Osteoblast (primary cell): Measurements from ENCODE around the gene HK1. TPM values are rescaled to one million over a fixed set of nuclear protein-coding genes. Genes with fewer than 3 reads are reported as not detected.

ENCODE experiments used
- DNase-seq: peaks from one replicate; pipeline ENCODE4 v3.0.0; 2011; ENCODE audit warnings: low spot score, mixed read lengths; ENCODE audit not compliant: insufficient read length; ENCODE audit errors: missing footprints
- H2AFZ ChIP-seq: 2 replicates; pipeline ENCODE4 v1.6.0; 2011; ENCODE audit warnings: mild to moderate bottlenecking, low read length
- H3K27ac ChIP-seq: 2 replicates; pipeline ENCODE4 v1.5.1; 2011; ENCODE audit warnings: mild to moderate bottlenecking, low read depth, low read length, moderate library complexity
- H3K27me3 ChIP-seq: 2 replicates; pipeline ENCODE4 v1.6.0; 2012; ENCODE audit warnings: mild to moderate bottlenecking, control low read depth, inconsistent platforms, low read length, moderate library complexity; ENCODE audit not compliant: insufficient read depth
- H3K36me3 ChIP-seq: 2 replicates; pipeline ENCODE4 v1.5.1; 2011; ENCODE audit warnings: mild to moderate bottlenecking, low read length, control low read depth, moderate library complexity; ENCODE audit not compliant: insufficient read depth
- H3K4me1 ChIP-seq: 2 replicates; pipeline ENCODE4 v1.5.1; 2011; ENCODE audit warnings: mild to moderate bottlenecking, low read length, control low read depth, moderate library complexity; ENCODE audit not compliant: insufficient read depth
- H3K4me2 ChIP-seq: 2 replicates; pipeline ENCODE4 v1.6.0; 2011; ENCODE audit warnings: mild to moderate bottlenecking, low read length; ENCODE audit not compliant: insufficient read depth
- H3K4me3 ChIP-seq: fragments of 200-600 bp; sonication (generic); 3 replicates; pipeline ENCODE4 v1.5.1; 2012; ENCODE audit warnings: mild to moderate bottlenecking, low read length, inconsistent platforms; ENCODE audit not compliant: insufficient read depth
- H3K79me2 ChIP-seq: 2 replicates; pipeline ENCODE4 v1.6.0; 2012; ENCODE audit warnings: mild to moderate bottlenecking, low read length, control low read depth, inconsistent platforms; ENCODE audit not compliant: insufficient read depth
- H3K9me3 ChIP-seq: 2 replicates; pipeline ENCODE4 v1.5.1; 2011; ENCODE audit warnings: low read depth, low read length, control low read depth
- H4K20me1 ChIP-seq: 2 replicates; pipeline ENCODE4 v1.6.0; 2012; ENCODE audit warnings: mild to moderate bottlenecking, low read length, control low read depth; ENCODE audit not compliant: insufficient read depth
- total RNA-seq: library from RNA; depleted of rRNA; stranded (reverse); fragments of >200 nt; gene quantifications from 2 replicates; pipeline ENCODE4 v1.2.3, GENCODE V29; 2012
- TF ChIP-seq, protein P1 (sequence below): IDR thresholded peaks from 2 replicates; pipeline ENCODE4 v1.5.1; 2011; ENCODE audit warnings: mild to moderate bottlenecking, low read depth, low read length, moderate library complexity; ENCODE audit errors: extremely low read depth

HK1 gene
- total RNA-seq, 1 donor, result 111 TPM

- TF ChIP-seq, protein P1, sequence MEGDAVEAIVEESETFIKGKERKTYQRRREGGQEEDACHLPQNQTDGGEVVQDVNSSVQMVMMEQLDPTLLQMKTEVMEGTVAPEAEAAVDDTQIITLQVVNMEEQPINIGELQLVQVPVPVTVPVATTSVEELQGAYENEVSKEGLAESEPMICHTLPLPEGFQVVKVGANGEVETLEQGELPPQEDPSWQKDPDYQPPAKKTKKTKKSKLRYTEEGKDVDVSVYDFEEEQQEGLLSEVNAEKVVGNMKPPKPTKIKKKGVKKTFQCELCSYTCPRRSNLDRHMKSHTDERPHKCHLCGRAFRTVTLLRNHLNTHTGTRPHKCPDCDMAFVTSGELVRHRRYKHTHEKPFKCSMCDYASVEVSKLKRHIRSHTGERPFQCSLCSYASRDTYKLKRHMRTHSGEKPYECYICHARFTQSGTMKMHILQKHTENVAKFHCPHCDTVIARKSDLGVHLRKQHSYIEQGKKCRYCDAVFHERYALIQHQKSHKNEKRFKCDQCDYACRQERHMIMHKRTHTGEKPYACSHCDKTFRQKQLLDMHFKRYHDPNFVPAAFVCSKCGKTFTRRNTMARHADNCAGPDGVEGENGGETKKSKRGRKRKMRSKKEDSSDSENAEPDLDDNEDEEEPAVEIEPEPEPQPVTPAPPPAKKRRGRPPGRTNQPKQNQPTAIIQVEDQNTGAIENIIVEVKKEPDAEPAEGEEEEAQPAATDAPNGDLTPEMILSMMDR, result no peak
- no peak overlapping the region for H3K27ac ChIP-seq
Observed at GRCh38 chr10:69391158-69391557, 112.9 kb downstream of the HK1 start.

DNA sequence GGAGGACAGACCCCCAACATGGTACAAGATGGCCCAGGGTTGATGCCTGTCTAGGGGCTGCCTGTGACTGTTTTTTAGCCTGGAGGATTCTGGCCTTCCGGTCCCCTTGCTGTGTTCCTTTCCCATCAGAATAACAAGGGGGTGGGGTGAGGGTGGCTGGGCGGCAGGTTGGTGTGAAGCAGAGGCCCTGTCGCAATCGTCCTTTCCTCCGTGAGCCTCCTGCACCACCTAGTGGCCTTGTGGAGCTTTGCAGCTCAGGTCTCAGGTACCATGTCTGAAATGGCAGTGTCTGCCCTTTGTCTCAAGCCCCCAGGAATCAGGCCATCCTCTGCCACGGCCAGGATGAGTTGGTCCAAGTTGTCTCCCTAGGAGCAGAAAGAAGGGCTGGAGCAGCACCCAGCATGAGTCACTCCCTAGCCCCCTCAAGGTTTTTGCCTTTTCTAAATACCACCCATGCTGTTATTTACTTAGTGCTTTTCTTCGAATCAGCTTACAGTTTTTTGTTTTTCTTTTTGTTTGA, 114.2 kb downstream of the HK1 start:
- DNase-seq, result peak; percentile 95
- Histone ChIP-seq H3K27ac (peak overlapping the region; percentile 17), H3K36me3 (peaks cover 69% of the 10 kb centered on the region), H3K9me3 (no peaks in the 10 kb centered on the region), H3K4me1 (peaks cover 10% of the 10 kb centered on the region), H4K20me1 (no peaks in the 10 kb centered on the region), H3K4me3 (no peak overlapping the region), H3K27me3 (no peaks in the 10 kb centered on the region), H3K79me2 (peaks cover 14% of the 10 kb centered on the region), H3K4me2 (no peak overlapping the region), H2AFZ (no peak overlapping the region)
- TF ChIP-seq, protein P1, result peak; percentile 95

More at GRCh38 chr10:69391158-69391557, 112.9 kb downstream of the HK1 start:
- H3K27me3 ChIP-seq, result no peaks in the 10 kb centered on the region
- H3K36me3 ChIP-seq, result peaks cover 74% of the 10 kb centered on the region
- H3K4me2 ChIP-seq, result no peak overlapping the region
- no peak overlapping the region for H2AFZ ChIP-seq
- no peaks in the 10 kb centered on the region for H4K20me1 ChIP-seq
- no peaks in the 10 kb centered on the region for H3K9me3 ChIP-seq
- no peak overlapping the region for H3K4me3 ChIP-seq
- DNase-seq, result no peak
- peaks cover 10% of the 10 kb centered on the region for H3K4me1 ChIP-seq
- H3K79me2 ChIP-seq, result peaks cover 15% of the 10 kb centered on the region

DNA sequence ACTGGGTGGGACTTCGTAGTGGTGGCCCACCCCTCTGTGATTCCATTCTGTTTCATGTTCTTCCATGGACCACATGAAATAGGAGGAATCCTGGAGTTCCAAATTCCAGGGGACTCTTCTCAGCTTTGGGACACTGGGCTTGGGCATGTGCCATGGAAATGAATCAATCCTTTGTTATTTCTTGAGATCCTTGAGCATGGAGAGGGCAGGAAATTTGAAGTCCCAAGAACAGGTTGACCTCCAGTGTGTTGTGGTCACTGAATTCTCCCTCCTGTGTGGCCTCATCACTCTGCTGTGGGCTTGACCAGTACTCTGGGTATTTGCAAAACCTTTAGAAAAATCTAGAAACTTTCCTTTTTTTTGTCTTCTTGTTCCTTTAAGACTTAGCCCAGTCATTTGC, 115.7 kb downstream of the HK1 start:
- peaks cover 10% of the 10 kb centered on the region for H3K4me1 ChIP-seq

GRCh38 chr10:69397972-69398371, 119.7 kb downstream of the HK1 start:
- Histone ChIP-seq H3K4me3 (no peak overlapping the region), H3K27ac (no peak overlapping the region), H3K9me3 (no peaks in the 10 kb centered on the region), H3K79me2 (peaks cover 18% of the 10 kb centered on the region), H4K20me1 (peaks cover 4% of the 10 kb centered on the region), H2AFZ (no peak overlapping the region), H3K4me1 (peaks cover 4% of the 10 kb centered on the region), H3K4me2 (no peak overlapping the region), H3K27me3 (no peaks in the 10 kb centered on the region), H3K36me3 (peaks cover 57% of the 10 kb centered on the region)
- TF ChIP-seq, protein P1, result no peak
- DNase-seq, result no peak

More for the DNA sequence above, 115.7 kb downstream of the HK1 start:
- Histone ChIP-seq H3K36me3 (peaks cover 60% of the 10 kb centered on the region), H2AFZ (no peak overlapping the region), H3K4me3 (no peak overlapping the region), H4K20me1 (peaks cover 4% of the 10 kb centered on the region), H3K9me3 (no peaks in the 10 kb centered on the region), H3K4me2 (no peak overlapping the region), H3K27me3 (no peaks in the 10 kb centered on the region), H3K27ac (no peak overlapping the region), H3K79me2 (peaks cover 18% of the 10 kb centered on the region)
- TF ChIP-seq, protein P1, result no peak
- peak; percentile 42 for DNase-seq
